ENCODE measurements around the gene SPTBN5.

GRCh38 chr15:41851755-41852370, 42.0 kb downstream of the SPTBN5 start:
- no peak for TF ChIP-seq SIN3A (IDR thresholded peaks at IDR 0.05; ENCODE audit: borderline replicate concordance, insufficient read depth, low read depth, low read length)
- TF ChIP-seq CTCF (IDR thresholded peaks at IDR 0.05), result no peak
- TF ChIP-seq TCF7L2 (IDR thresholded peaks at IDR 0.05; ENCODE audit: low read depth, low read length), result no peak
